HG02885 (cell line): ENCODE results near the gene ICAM5.
"Not testable (repeated sequence)": the region's sequence is repeated elsewhere in the genome, so short reads cannot be mapped to it uniquely, and the experiment has no call there.

Experiments used
- ATAC-seq: cut with Tn5 transposase; IDR thresholded peaks from one replicate; pipeline ENCODE4 v1.9.1; 2021; ENCODE audit warnings: mild to moderate bottlenecking; ENCODE audit not compliant: unreplicated experiment, poor library complexity

The ICAM5 gene, protein sequence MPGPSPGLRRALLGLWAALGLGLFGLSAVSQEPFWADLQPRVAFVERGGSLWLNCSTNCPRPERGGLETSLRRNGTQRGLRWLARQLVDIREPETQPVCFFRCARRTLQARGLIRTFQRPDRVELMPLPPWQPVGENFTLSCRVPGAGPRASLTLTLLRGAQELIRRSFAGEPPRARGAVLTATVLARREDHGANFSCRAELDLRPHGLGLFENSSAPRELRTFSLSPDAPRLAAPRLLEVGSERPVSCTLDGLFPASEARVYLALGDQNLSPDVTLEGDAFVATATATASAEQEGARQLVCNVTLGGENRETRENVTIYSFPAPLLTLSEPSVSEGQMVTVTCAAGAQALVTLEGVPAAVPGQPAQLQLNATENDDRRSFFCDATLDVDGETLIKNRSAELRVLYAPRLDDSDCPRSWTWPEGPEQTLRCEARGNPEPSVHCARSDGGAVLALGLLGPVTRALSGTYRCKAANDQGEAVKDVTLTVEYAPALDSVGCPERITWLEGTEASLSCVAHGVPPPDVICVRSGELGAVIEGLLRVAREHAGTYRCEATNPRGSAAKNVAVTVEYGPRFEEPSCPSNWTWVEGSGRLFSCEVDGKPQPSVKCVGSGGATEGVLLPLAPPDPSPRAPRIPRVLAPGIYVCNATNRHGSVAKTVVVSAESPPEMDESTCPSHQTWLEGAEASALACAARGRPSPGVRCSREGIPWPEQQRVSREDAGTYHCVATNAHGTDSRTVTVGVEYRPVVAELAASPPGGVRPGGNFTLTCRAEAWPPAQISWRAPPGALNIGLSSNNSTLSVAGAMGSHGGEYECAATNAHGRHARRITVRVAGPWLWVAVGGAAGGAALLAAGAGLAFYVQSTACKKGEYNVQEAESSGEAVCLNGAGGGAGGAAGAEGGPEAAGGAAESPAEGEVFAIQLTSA

GRCh38 chr19:10289836-10290356, at the start of gene ICAM5:
Gene ICAM5, plus strand, starts transcription at chr19:10289952. Its CDS starts 92 bp downstream, at chr19:10290044.
- no peak for ATAC-seq

DNA sequence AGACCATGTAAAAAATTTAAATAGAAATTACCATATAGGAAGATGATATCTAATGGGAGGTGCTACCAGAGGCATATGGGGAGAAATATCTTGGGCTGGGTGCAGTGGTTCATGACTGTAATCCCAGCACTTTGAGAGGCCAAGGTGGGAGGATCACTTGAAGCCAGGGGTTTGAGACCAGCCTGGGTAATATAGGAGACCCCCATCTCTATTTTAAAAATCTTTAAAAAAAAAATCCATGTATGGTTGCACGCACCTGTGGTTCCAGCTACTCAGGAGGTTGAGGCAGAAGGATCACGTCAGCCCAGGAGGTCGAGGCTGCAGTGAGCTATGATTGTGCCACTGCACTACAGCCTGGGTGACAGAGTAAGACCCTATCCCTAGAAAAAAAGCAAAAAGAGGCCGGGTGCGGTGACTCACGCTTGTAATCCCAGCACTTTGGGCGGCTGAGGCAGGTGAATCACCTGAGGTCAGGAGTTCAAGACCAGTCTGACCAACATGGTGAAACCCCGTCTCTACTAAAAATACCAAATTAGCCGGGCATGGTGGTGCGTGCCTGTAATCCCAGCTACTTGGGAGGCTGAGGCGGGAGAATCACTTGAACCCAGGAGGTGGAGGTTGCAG, 47.8 kb upstream of the ICAM5 start:
- not testable (repeated sequence) for ATAC-seq

DNA sequence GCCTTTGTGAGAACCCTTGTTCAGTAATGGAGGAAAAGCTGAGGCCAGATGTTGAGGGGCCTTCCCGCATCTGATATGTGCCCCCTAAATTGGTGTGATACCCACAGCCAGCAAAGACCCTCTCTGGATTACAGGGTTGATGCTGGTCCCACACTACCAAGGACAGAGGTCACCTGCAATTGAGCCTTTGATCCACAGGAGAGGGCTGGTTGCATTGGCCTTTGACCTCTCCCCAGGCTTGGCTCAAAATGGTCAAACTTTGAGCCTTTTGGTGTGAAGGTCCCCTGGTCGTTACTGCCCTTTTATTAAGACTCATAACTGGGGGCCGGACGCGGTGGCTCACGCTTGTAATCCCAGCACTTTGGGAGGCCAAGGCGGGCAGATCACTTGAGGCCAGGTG, 46.1 kb upstream of the ICAM5 start:
- ATAC-seq, result no peak

GRCh38 chr19:10245189-10245939, 44.4 kb upstream of the ICAM5 start:
- no peak for ATAC-seq

DNA sequence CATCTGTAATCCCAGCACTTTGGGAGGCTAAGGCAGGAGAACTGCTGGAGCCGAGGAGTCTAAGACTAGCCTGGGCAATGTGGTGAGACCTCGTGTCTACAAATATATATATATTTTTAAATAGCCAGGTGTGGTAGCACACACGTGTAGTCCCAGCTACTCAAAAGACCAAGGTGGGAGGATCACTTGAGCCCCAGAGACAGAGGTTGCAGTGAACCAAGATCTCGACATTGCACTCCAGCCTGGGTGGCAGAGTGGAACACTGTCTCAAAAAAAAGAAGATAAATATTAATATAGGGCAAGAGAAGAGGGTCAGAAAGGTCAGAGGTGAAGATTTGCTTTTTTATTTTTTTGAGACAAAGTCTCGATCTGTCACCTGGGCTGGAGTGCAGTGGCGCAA, 43.2 kb upstream of the ICAM5 start:
- no peak for ATAC-seq

DNA sequence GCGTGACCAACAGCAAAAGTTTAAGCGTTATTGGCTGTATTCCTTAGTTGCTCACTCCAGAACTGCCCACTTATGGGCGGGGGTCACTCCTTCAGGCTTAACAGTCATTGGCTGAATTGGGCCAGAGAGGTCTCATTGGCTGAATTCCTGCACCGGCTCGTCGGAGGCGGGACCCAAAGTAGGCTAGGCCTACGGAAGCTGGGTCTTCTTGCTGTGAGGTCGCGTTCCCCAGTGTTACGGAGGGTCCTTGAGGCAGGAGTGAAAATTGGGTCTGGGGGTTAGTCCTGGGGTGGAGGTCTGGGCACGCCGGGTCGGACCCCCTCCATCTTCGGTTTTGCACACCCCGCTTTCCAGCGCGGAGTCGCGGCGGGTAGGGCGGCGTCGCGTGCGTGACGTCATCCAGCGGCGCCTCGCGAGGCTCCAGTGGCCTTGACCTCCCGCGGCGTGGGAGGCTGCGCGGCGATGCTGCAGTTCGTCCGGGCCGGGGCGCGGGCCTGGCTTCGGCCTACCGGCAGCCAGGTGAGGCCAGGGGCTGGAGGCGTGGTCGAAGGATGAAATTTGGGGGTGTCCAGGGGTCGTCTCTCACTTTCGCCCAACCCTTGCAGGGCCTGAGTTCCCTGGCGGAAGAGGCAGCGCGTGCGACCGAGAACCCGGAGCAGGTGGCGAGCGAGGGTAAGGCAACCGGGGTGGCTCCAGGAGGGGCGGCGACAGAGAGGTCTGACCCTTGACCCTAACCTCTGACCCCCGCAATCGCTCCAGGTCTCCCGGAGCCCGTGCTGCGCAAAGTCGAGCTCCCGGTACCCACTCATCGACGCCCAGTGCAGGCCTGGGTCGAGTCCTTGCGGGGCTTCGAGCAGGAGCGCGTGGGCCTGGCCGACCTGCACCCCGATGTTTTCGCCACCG, 37.7 kb upstream of the ICAM5 start, which contains the start of gene MRPL4:
Gene MRPL4, plus strand, starts transcription at position 423 of the 903 bp plus-strand sequence. Its CDS starts 40 bp downstream, at position 463.
- peak; percentile 90 for ATAC-seq

DNA sequence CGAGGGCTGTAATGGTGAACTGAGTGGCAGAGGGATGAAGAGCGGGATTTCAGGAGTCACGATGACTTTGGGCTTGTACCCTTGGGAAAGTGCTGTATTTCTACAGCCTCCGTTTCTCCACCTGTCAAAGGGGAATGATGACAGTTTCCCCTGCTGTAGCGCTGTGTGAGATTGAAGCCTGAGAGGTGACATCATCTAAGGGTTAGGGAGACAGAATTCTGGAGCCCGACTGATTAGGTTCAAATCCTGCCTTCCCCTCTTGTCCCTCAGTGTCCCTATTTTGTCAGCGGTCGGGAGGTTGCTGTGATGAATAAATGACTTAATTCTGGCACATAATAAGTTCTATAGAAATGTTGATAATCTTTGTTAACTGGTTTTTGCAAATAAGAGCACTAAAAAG, 37.0 kb upstream of the ICAM5 start:
- no peak for ATAC-seq

DNA sequence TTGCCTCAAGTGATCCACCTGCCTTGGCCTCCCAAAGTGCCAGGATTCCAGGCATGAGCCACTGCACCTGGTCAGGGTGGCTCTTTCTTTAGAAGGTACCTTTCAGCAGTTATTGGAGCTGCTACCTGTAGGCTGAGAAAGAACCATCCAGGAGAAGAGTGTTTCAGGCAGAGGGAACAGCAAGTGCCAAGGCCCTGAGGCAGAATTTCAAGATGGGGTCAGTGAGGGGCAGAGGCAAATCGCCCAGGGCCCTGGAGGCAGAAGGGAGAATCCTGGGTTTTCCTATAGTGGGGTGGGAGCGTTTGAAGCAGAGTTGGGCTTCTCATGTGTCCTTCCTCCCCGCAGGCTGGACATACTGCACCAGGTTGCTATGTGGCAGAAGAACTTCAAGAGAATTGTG, 35.5 kb upstream of the ICAM5 start:
- ATAC-seq, result no peak

GRCh38 chr19:10255358-10255757, 34.4 kb upstream of the ICAM5 start:
- ATAC-seq, result no peak

DNA sequence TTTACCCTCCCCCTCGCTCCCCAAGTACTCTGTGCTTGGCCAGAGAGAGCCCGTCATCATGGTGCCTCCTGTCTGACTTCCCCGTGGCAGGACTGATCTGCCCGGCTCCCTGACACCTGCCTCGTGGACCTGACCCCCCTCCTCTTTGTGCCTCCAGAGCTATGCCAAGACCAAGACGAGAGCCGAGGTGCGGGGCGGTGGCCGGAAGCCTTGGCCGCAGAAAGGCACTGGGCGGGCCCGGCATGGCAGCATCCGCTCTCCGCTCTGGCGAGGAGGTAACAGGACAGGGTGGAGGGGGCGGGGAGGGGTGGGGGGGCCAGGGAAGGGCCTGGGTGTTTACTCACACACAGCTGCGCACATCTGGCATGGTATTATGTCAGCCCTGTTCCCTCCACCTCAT, 33.2 kb upstream of the ICAM5 start:
- ATAC-seq, result no peak

DNA sequence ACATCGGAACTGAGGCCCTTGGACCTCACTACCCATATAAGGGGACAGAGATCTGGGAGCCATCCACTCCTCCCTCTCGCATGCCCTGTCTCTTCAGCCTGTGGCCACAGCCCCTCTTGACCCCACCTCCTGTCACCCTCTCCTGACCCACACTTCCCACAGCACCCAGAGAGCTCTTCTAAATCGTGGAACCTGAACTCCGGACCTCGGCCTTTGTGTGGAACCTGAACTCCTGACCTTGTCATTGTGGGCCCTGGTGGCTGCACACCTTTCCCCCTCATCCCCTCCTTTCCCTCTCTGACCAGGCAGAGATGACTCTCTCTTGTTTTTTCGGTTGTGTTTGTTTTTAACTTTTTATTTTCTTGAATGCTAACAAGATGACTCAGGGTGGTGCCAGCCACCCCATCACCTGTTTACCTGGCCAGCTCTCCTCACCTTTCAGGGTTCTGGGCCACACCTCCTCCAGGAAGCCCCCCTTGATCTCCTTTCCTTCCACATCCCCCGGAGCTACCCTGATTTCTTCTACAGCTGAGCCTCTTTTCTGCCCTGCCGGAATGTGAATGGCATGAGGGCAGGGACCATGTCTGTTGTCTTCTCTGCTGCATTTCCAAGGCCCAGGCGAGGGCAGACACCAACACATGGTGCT, 32.7 kb upstream of the ICAM5 start:
- no peak for ATAC-seq

DNA sequence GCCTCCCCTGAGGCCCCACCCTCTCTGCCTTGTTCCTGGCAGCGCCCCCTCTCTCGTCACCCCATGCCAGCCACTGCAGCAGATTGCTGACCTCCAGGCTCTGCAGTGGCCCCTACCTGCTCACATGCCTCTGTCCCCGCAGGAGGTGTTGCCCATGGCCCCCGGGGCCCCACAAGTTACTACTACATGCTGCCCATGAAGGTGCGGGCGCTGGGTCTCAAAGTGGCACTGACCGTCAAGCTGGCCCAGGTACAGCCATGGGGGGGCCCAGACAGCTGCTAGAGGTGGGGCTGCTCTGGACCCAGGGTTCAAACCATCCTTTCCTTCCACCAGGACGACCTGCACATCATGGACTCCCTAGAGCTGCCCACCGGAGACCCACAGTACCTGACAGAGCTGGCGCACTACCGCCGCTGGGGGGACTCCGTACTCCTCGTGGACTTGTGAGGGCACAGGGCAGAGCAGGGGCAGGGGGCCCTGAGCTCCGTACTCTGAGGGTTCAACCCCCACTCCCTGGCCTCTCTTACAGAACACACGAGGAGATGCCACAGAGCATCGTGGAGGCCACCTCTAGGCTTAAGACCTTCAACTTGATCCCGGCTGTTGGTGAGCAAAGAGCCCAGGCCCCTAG, 31.6 kb upstream of the ICAM5 start:
- ATAC-seq, result no peak

DNA sequence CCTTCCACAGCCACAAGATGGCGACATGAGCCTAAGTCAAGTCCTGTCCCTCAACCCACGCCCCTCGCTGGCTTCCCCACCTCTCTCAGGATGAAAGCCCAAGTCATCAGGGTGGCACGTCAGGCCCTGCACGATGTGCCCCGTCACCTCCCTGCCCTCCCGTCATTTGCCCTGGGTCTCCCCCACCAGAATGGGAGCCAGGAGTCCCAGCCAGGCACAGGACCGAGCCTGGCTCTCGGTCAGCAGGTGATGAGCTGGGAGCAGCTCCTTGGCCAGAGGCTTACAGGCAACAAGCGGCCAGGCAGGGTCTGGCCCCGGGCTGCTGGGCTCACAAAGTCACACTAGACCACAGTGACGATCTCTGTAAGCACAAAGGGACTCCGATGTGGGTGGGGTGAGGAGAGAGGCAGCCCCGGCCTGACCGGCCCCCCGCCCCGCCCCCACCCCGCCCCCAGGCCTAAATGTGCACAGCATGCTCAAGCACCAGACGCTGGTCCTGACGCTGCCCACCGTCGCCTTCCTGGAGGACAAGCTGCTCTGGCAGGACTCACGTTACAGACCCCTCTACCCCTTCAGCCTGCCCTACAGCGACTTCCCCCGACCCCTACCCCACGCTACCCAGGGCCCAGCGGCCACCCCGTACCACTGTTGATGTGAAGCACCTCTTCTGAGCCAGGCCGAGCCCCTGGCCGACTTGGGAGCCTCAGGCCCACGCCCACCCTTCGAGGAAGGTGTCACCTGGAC, 30.4 kb upstream of the ICAM5 start:
- ATAC-seq, result no peak

DNA sequence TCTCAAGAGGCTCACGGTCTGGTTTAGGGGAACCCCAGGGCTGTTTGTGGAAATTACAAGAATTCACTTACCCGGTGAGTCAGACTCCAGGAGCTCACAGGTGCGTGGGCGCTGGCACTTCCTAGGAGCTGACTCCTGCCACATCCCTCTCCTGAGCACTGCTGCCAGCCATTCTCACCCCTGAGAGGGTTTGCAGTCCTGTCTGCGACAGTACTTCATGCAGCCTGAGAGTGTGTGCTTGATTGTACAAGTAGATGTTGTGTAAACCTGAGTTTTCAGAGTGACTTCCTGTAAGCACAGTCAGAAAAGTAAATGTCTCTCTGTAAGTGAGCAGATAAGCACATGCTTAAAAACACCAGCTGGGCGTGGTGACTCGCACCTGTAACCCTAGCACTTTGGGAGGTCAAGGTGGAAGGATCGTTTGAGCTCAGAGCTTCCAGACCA, 29.6 kb upstream of the ICAM5 start:
- ATAC-seq, result no peak

- no peak for ATAC-seq
Observed at GRCh38 chr19:10262771-10263170, 27.0 kb upstream of the ICAM5 start.

- ATAC-seq, result no peak
Observed at GRCh38 chr19:10266706-10267105, 23.0 kb upstream of the ICAM5 start.

- ATAC-seq, result no peak
Observed at GRCh38 chr19:10268071-10268470, 21.7 kb upstream of the ICAM5 start.
